GM18867 (cell line): ENCODE results near the gene PDE4D.
"Not testable (repeated sequence)": the region's sequence is repeated elsewhere in the genome, so short reads cannot be mapped to it uniquely, and the experiment has no call there.

Experiments
- ATAC-seq: cut with Tn5 transposase; IDR thresholded peaks from one replicate; pipeline ENCODE4 v1.9.1; 2021; ENCODE audit warnings: mild to moderate bottlenecking, moderate library complexity; ENCODE audit not compliant: unreplicated experiment

Gene PDE4D

GRCh38 chr5:59312223-59312622 lies 581.3 kb downstream of the PDE4D start:
- no peak for ATAC-seq

DNA sequence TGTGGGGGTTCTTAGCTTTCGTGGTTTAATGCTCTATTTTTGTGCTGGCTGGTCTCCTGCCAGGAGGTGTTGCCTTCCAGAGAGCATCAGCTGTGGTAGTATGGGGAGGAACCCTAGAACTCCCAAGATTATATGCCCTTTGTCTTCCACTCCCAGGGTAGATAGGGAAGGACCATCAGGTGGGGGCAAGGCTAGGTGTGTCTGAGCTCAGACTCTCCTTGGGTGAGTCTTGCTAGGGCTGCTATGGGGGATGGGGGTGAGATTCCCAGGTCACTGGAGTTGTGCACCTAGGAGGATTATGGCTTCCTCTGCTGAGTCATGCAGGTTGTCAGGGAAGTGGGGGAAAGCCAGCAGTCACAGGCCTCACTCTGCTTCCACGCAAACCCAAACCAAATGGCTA lies 584.8 kb downstream of the PDE4D start:
- not testable (repeated sequence) for ATAC-seq

DNA sequence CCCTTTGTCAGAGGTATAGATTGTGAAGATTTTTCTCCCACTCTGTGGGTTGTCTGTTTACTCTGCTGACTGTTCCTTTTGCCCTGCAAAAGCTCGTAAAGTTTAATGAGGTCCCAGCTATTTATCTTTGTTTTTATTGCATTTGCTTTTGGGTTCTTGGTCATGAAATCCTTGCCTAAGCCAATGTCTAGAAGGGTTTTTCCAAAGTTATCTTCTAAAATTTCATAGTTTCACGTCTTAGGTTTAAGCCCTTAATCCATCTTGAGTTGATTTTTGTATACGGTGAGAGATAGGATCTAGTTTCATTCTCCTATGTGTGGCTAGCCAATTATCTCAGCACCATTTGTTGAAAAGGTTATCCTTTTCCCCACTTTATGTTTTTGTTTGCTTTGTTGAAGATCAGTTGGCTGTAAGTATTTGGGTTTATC lies 590.2 kb downstream of the PDE4D start:
- not testable (repeated sequence) for ATAC-seq

GRCh38 chr5:59302509-59302908 lies 591.0 kb downstream of the PDE4D start:
- ATAC-seq, result not testable (repeated sequence)

DNA sequence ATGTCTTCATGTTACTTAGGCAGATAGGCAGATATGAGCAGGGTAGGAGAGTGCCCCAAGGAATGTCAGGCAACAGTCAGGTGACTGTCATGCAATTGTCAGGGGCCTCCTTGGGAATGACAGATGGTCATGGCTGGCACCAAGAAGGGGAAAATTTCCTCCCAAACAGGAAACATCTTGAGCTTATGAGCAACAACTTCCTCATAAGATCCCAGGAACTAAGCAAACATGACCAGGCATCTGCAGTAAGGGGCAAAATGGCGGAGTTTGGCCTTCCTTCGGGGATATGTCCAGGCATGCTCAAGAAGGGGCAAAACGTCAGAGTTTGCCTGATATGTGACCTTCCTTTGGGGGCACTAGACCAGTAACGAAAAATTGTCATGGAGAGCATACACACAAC lies 591.8 kb downstream of the PDE4D start:
- no peak for ATAC-seq

DNA sequence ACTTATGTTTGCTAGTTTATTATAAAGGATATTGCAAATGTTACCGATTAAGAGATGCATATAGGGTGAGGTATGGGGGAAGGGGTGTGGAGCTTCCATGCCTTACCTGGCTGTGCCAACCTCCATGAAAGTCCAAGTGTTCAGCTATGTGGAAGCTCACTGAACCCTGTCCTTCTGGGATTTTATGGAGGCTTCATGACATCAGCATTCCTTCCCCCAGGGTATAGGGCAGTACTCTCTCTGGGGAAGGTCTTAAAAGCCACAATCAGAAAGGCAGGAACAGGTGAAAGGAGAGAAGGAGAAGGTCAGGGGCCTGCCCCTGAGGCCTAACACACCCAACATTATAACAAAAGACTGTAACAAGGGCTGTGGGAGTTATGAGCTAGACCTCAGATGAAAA lies 592.6 kb downstream of the PDE4D start:
- ATAC-seq, result no peak

- no peak for ATAC-seq
These were observed 594.5 kb downstream of the PDE4D start for GRCh38 chr5:59299006-59299405.

GRCh38 chr5:59296317-59297264 lies 596.9 kb downstream of the PDE4D start:
- no peak for ATAC-seq

- ATAC-seq, result no peak
These were observed 599.8 kb downstream of the PDE4D start for GRCh38 chr5:59293700-59294099.

GRCh38 chr5:59291941-59292340 lies 601.6 kb downstream of the PDE4D start:
- no peak for ATAC-seq

DNA sequence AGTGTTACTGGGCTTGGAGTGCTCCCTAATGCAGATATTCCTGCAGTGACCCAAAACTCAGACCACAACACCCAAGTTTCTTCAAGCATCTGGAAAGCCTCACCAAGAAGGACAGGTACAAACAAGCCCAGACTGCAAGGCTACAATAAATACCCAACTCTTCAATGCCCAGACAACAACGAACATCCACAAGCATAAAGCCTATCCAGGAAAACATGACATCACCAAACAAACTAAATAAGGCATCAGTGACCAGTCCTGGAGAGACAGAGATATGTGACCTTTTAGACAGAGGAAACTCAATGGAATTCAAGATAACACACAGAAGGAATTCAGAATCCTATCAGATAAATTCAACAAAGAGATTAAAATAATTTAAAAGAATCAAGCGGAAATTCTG lies 605.6 kb downstream of the PDE4D start:
- no peak for ATAC-seq

DNA sequence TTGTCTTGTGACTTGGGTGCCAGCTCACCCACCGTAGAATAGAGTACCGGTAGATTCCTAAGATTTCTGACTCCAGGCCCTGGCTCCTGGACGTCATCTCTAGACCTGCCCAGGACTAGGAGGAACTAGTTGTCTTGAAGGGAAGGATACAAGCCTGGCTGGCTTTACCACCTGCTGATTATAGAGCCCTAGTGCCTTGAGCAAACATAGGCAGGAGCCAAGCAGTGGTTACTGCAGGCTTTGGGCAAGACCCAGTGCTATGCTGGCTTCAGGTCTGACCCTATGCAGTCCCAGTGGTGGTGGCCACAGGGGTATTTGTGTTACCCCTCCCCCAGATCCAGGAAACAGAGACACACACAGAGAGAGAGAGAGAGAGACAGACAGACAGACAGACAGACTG lies 606.2 kb downstream of the PDE4D start:
- no peak for ATAC-seq

DNA sequence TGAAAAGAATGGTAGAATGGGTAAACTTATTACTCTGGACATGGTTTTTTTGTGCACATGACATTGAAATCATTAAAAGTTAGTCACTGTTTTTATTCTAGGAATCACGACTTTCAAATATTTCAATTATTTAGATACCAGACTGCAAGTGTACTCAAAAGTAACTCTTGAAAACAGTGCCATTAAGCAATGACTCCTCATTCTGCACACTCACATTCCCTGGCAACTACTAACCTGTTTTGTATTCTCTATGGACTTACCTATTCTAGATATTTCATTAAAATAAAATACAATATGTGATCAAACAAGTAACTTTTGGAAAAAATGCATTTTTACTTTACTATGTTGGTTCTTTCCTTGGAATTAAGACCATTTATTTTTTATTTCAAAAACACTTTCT lies 607.0 kb downstream of the PDE4D start:
- ATAC-seq, result no peak

DNA sequence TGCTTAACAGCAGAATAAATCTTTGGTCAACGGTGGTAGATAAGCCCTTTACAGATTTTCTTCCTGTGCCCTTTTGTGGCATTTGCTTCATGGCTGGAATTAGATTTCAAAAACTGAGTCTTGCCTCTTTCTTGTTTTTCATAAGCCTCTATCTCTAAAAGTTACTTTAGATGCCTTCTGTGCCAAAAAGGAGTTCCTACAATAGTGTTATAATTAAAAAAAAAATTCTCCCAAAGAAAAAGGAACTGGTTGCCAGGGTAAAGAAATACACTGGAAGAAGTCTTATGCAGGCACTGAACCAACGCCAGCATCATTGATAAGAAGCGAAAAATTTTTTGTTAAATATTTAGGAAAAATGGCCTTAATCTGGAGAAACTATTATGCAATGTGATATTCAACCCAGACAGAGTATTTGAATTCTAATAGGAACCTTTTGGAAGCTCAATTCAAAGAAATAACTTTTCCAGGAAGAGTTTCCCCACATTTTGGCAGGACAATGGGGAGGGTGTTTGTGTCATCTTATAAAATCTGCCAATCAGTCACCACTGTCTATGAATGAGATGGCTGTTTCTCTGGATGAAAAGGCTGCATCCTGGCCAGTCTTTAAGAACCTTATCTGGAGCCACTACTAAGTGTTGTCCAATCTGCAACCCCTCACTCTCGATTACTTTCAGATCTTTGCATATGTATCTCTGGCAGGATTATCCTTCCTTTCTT lies 608.1 kb downstream of the PDE4D start:
- no peak for ATAC-seq

DNA sequence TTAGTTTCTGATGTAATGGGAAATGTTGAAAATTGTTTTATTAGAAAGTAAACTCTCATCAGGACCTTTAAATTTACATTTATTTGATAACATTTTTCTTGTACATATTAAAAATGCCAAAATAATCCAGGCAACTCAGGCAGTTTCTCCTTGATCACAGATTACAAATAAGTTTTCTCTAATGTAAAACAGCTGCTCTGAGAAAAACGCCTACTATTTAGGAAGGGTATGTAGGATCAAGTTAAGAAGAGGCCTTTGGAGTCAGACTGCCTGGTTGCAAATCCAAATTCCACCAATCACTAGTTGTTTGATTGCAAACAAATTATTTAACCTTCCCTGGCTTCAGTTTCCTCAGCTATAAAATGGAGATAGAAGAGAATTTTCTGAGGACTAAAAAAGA lies 610.8 kb downstream of the PDE4D start:
- no peak for ATAC-seq

DNA sequence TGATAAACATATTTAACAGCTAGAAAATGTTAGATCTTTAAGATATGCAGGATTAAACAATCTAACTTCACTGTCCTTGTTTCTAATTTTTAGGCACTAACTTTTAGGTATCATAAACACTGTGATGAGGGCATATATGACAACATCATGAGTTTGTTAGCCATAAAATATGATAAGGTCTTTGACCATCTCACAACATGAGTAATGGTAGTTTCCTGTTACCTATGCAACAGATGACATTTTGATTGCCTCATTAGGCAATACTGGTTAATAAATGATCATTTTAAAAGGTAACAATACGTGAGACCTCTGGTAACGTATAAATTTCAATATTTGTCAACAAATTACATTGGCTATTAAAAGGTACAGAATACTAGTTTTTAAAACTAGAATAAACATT lies 613.5 kb downstream of the PDE4D start:
- no peak for ATAC-seq

- no peak for ATAC-seq
These were observed 616.6 kb downstream of the PDE4D start for GRCh38 chr5:59276917-59277372.

DNA sequence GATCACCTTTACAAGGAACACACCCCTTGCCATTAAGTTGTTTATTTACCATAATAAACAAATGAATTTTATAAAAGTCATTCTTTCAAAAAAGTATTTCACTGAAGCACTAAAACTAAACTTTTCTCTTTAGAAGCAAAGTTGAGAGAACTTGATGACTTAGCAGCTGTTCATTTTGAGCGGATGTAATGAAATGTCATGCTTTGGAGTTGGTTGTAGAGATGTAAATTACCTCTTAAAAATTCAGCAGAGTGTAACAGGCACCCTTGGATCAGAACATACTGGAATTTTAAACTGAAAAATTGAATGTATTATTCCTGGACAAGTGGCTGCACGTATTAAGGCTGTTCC lies 617.2 kb downstream of the PDE4D start:
- ATAC-seq, result no peak

GRCh38 chr5:59275510-59276324 lies 617.8 kb downstream of the PDE4D start:
- ATAC-seq, result no peak

GRCh38 chr5:59275170-59275509 lies 618.4 kb downstream of the PDE4D start:
- no peak for ATAC-seq

- no peak for ATAC-seq
These were observed 619.4 kb downstream of the PDE4D start for GRCh38 chr5:59274106-59274636.
